SH-SY5Y (cell line): Measurements from ENCODE around the gene SRRM2.

Experiments
- GATA2 ChIP-seq: IDR thresholded peaks from 2 replicates; pipeline ENCODE4 v1.6.1; 2011; ENCODE audit warnings: mild to moderate bottlenecking, low read depth, low read length
- GATA3 ChIP-seq: IDR thresholded peaks from 2 replicates; pipeline ENCODE4 v1.6.1; 2011; ENCODE audit warnings: low read depth, mild to moderate bottlenecking, low read length, moderate library complexity

SRRM2 gene

DNA sequence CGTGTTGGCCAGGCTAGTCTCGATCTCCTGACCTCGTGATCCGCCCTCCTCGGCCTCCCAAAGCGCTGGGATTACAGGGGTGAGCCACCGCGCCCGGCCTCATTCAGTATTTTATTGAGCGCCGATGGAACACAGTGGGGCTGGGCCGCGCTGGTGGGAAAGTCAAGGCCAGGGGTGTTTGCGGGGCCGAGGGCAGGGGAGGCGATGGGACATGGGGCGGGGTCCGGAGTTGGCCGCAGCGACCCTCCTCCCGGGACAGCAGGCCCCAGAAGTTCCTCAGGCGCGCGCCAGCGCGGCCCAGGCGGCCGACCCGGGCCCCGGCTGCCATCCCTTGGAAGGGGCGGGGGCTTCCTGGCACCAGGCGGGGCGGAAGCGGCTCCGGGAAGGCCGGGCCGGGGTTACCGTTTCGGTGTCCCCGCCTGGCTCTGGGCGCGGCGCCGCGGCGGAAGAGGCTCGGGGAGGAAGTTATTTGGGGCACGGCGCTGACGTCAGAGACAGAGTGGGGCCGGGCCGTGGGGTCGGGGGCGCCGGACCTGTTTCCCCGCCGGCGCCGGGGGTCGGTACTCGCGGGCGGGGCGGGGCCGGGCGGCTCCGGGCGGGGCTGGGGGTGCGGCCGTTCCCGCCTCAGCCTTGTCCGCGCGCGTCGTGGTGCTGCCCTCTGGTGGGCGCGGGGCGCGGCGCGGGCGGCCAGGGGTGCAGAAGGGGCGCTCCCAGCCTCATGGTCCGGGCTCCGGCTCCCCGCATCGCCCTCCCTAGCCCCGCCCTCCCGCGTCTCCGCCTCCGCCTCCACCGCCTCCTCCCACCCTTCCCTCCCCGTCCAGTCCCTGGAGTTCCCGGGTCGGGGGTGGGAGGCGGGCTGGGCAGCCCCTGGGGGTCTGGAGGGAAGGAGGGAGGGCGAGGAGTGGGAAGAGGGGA, 31.5 kb upstream of the SRRM2 start:
- TF ChIP-seq GATA3 = no peak
- TF ChIP-seq GATA2 = no peak

DNA sequence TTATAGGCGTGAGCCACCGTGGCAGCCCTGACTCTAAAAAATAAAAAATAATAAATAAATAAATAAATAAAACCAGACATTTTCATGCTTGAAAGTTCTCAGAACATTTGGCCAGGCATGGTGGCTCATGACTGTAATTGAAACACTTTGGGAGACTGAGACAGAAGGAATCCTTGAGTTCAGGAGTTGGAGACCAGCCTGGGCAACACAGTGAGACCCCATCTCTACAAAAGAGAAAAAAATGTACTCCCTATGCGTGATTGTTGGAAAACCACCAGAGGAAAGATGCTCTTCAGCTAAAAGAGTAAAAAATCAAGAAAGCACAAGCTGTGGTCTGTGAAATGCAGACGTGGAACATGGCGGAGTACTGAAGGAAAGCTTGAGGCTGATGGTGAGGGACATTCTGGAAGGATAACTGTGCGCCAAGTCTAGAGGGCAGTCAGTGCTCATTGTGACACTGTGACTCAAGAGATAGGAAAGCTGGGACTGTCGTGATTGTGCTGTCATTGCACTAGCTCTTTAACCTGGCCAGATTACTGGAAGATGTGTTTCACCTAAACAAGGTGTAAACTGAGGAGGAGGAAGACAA, 28.3 kb upstream of the SRRM2 start:
- no peak for TF ChIP-seq GATA3
- no peak for TF ChIP-seq GATA2

DNA sequence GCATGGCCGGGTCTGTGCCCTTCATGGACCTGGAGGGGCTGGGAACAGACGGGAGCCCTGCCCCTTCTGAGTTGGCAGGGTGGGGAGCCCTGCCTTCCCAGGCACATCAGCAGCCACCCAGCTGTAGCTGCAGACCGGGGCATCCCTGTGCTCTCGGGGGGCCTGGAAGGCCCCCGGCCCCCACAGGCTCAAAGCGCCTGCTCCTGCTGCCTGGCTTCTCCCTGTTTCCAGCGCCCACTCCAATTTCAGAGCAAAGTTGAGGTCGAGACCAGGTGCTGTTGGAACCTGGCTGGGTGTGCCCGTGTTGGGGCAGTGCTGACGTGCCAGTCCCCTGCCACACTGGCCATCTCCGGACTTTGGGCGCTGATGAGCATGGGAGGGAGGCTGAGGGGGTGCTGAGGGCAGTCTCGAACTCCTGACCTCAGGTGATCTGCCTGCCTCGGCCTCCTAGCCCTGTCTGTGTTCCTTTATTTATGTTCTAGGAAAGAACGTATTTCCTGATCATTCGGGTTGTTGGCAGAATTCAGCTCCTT, 27.6 kb upstream of the SRRM2 start:
- TF ChIP-seq GATA2 = no peak
- no peak for TF ChIP-seq GATA3

DNA sequence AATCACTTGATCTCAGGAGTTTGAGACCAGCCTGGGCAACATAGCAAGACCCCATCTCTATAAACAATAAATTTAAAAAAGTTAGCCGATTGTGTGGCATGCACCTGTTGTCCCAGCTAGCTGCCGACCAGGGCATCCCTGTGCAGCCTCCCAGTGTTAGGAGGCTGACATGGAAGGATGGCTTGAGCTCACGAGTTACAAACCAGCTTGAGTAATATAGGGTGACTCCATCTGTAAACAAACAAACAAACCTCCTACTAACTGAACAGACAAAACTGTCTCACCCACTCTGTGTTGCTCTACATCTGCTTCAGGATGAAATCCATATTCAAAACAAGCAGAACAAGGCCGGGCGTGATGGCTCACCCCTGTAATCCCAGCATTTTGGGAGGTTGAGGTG, 25.5 kb upstream of the SRRM2 start:
- TF ChIP-seq GATA2 (no peak), GATA3 (no peak)

DNA sequence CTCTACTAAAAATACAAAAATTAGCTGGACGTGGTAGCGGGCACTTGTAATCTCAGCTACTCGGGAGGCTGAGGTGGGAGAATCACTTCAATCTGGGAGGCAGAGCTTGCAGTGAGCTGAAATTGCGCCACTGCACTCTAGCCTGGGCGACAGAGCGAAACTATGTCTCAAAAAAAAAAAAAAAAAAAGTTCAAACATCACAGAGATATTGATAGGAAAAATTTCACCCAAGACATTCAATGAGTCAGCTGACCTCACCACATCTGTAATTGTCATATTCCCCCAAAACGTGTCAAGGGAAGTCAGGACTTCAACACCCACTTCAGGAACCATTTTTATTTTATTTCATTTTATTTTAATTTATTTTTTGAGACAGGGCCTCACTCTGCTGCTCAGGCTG, 24.4 kb upstream of the SRRM2 start:
- no peak for TF ChIP-seq GATA2
- TF ChIP-seq GATA3 = no peak

DNA sequence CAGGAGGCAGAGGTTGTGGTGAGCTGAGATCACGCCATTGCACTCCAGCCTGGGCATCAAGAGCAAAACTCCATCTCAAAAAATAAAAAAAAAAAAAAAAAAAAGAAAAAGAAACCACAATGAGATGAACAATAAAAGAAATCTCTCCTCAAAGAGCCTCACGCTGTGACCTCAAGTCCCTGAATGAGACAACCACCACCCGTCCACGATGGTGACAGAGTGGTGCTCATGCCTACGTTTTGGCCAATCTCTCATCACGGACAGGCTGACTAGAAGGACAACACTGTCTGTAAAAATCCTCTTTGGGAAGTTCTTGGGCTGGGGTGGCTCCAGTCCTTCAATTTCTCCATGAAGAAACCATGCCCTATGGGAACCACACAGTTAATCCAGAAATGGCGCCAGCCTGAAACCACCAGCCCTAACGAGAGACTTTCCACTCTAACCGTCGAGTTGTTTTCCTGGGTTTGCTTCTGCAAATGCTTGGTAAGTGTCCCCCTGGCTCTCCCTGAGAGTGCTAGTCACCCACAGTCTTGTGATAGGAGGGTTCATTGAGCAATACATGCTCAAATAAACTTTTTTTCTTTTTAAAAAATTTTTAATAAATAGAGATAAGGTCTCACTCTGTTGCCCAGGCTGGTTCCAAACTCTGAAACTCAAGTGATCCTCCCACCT, 17.5 kb upstream of the SRRM2 start:
- TF ChIP-seq GATA3 (no peak), GATA2 (no peak)

DNA sequence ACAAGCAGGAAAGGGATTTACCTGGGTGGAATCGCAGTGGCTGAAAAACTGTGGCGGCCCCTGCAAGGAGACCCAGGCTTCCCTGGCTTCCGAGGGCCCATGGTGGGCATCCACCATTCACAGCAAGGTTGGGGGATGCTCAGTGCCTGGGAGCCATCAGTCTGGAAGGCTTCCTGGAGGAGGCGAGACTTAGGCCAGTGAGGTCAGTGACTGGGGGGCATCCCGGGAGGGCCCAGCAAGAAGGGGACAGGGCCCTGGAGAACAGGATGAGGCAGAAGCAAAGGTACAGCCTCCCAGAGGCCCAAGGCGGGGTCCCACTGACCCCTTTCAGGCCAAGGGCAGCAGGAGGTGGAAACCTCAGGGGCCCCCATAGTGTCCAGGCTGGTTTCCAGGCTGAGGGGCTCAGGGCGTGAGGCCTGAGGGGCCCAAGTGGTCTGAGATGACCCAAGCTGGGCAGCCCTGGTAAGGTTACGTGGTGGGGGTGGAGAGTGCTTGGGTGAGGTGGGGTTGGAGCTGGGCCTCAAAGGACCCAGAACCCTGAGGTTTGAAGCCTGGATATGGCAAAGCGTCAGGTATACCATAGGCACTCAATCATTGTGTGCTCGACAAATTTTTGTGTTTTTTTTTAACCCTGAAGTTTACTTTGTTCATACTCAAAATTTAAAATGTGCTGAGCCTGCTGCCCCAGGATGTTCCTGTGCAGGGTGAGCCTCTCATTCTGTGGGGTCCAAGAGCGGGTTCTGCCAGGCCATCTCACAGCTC, 15.8 kb upstream of the SRRM2 start:
- TF ChIP-seq GATA3 = no peak
- no peak for TF ChIP-seq GATA2

DNA sequence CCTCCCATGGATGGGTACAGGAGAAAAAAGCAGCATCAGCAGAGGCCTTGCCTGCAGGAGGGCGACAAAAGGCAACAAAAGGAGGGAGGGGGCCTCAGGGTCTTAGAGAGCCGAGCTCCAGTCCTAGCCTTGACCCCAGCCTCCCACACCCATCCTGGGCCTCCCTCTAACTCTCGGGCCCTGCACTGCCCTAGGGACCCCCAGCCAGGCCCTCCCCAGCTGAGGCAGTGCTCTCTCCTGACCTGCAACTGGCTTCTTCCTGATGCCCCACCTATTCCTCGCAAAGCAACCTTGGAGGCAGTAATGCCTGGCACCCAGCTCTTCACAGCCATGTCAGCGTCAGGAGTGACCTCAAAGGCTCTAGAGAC, 15.2 kb upstream of the SRRM2 start:
- TF ChIP-seq GATA3 (no peak), GATA2 (no peak)

DNA sequence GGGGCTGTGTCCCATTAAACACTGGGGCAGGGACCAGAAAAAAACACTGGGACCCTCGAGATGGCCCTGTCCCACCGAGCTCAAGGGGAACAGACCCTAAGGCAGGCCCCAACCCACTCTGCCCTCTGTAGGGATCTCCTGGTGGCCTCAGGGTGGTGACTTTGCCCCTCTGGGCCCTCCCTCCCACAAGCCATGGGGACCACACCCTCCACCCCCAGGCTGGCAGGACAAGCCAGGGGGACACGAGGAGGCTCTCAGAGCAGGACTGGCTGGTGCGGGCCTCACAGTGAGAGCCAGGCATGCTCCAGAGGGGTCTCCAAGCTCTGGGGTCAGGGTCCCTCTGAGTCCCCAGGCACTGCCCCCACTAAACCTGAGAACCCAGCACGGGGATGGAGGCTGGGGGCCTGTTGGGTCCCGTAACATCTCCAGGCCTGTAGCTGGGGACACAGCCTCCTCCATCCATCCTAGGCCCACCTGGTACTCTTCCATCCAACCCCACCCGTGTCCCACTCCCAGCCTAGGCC, 14.5 kb upstream of the SRRM2 start:
- TF ChIP-seq GATA2 (no peak), GATA3 (no peak)

DNA sequence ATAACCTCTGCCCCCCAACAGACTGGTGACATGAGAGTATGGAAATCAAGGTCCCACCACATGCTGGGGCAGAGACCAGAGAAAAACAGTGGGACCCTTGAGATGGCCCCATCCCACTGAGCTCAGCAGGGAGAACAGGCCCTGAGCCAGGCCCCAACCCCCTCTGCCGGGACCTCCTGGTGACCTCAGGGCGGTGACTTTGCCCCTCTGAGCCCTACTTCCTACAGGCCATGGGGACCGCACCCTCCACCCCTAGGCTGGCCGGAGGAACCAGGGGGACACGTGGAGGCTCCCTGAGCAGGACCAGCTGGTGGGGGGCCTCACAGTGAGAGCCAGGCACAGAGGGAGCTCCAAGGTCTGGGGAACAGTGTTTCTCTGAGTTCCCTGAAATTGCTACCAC, 13.8 kb upstream of the SRRM2 start:
- TF ChIP-seq GATA2 (no peak), GATA3 (no peak)

DNA sequence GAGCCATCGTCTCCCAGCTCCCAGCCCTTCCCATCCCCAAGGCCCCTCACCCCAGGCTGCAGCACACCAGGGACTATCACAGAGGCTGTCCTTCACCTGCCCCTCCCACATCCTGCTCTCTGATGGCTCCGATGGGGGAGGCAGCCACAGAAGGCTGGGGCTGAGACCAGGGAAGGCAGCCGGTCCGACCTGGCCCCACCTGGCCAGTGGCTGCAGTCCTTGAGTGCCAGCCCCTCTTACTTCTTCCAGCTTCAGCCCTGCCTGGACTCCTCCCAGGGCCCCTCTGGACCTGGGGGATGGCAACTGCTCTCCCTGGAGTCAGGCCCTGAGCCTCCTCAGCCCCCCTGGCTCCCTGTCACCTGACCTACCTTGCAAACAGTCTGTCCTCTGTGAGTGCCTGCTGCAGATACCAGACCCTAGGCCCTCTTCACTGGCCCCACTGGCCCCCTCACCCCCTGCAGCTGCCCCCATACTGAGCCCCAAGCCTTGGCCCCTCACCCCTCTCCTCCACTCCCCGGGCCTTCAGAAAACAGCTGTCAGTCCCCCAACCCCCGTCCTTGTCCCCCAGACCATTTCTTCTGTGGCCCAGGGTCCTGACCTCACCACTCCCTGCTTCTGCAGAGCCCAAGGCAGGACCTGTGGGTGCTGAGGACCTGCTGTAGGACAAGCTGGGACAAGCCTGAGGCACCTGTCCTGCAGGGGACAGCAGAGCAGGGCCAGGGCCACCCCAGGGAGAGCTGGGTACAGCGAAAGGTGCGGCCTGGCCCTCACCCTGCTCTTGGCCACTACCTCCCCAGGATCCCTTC, 12.6 kb upstream of the SRRM2 start:
- TF ChIP-seq GATA2 = no peak
- TF ChIP-seq GATA3 = no peak

DNA sequence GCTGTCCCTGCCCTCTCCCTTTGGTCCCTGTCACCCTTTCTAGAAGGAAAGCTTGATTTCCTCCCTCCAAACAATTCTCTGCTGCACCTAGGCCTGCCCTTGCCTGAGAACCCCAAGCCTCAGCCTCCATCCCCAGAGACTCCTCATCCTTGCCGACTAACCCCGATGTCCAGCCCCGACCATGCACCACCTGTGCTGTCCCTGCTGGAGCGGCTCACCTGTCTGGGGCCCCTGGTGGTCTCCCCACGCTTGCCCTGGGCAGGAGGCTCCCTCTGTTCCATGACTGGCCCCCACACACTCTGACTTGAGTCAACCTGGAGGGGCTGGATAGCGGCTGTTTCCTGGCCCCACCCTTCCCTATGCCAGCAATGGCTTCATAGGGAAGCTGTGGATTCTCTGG, 12.0 kb upstream of the SRRM2 start:
- no peak for TF ChIP-seq GATA2
- TF ChIP-seq GATA3 = no peak

DNA sequence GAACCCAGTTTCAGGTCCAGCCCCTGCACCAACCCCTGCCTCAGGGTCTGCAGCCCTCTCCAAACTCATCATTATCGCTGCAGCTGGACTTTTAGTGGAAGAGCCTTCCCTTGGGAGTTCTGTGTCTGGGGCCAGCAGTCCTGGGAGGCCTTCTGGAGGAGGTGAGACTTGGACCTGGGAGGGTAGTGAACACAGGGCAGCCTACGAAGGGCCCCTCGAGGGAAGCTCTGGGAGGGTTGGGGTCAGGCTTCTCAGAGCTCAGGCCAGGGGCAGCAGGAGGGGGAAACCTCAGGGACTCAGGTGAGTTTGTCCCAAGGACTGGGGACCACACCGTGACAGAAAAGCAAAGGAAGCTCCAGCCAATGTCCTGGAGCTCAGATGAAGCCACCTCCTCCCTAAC, 11.3 kb upstream of the SRRM2 start:
- TF ChIP-seq GATA2 = no peak
- TF ChIP-seq GATA3 = no peak
